Dendritic cell treated with granulocyte-macrophage colony-stimulating factor and Interleukin-4, amounts not matched to agents 40 ng/mL and 50 ng/mL, for 4 days (primary cell): ENCODE results near the gene LRRC9.
"Not testable (repeated sequence)": the region's sequence is repeated elsewhere in the genome, so short reads cannot be mapped to it uniquely, and the experiment has no call there.

Experiments
- H3K27ac Mint-ChIP-seq: one replicate; pipeline ENCODE4 v1.8.0; 2022; ENCODE audit warnings: mild to moderate bottlenecking, mixed read lengths
- H3K27me3 Mint-ChIP-seq: one replicate; pipeline ENCODE4 v1.8.0; 2022; ENCODE audit warnings: mild to moderate bottlenecking, mixed read lengths
- H3K36me3 Mint-ChIP-seq: one replicate; pipeline ENCODE4 v1.8.0; 2022; ENCODE audit warnings: low read depth, mixed read lengths
- H3K4me1 Mint-ChIP-seq: one replicate; pipeline ENCODE4 v1.8.0; 2022; ENCODE audit warnings: low read depth, mixed read lengths
- H3K4me3 Mint-ChIP-seq: one replicate; pipeline ENCODE4 v1.8.0; 2022; ENCODE audit warnings: mild to moderate bottlenecking, moderate library complexity, mixed read lengths
- H3K9me3 Mint-ChIP-seq: one replicate; pipeline ENCODE4 v1.8.0; 2022; ENCODE audit warnings: mixed read lengths
- intact Hi-C: fragments of 100-400 bp; cut with micrococcal nuclease; formaldehyde crosslinking; loops from one replicate; pipeline ENCODE4 v1.15.0; 2022

LRRC9 gene

DNA sequence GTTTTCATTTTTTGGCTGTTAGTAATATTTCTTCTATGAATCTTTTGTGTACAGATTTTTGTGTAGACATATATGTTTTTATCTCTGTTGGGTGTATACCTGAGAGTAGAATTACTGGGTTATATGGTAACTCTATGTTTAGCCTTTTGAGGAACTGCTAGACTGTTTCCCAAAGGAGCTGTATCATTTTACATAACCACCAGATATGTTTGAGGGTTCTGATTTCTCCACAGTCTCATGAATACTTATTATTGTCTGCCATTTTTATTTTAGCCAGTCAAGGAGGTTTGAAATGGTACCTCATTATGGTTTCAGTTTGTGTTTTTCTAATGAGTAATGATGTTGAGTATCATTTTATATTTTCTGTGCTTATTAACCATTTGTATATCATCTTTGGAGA is 173.7 kb downstream of the LRRC9 start:
- Mint-ChIP-seq H3K4me1 (peaks cover 32% of the 10 kb centered on the region), H3K4me3 (peak overlapping the region; percentile 90), H3K27me3 (no peaks in the 10 kb centered on the region), H3K36me3 (peaks cover 29% of the 10 kb centered on the region), H3K27ac (peak overlapping the region; percentile 86), H3K9me3 (no peaks in the 10 kb centered on the region)
- intact Hi-C loops: loop anchor here (2.0 to 10.0 kb wide), 2 partner anchors 63 to 499 kb away; no protein-coding TSS in a partner anchor

DNA sequence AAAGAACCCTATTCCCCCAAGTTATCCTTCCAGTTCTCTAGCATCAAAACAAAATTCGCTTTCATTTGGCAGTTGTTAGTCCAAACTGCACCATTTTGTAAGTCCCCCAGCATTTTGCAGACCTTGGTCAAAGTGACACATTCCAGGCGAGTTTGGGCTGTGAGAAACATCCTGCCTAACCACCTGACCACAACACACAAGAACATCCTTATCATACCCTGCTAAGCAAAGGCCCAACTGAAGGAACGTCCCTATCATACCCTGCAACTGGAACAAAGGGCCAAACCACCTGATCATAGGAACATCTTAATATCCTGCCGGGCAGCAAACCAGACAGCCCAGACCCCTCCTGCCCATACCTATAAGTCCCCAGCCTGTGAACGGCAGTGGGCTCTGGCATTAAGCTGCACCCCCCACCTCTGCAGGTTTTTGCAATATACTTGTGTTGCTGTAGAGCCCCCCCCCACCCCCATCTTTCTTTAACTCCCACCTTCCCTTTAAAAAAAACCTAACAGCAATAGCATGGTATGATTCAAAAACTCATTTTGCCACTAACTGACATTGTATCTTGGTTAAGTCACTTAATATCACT is 174.5 kb downstream of the LRRC9 start:
- H3K9me3 Mint-ChIP-seq: no peaks in the 10 kb centered on the region
- intact Hi-C loops: loop anchor here (10.0 kb wide), 1 partner anchor 500 kb away; no protein-coding TSS in a partner anchor
- H3K36me3 Mint-ChIP-seq: peaks cover 32% of the 10 kb centered on the region
- H3K27me3 Mint-ChIP-seq: no peaks in the 10 kb centered on the region
- peaks cover 32% of the 10 kb centered on the region for H3K4me1 Mint-ChIP-seq
- no peak overlapping the region for H3K4me3 Mint-ChIP-seq
- no peak overlapping the region for H3K27ac Mint-ChIP-seq

DNA sequence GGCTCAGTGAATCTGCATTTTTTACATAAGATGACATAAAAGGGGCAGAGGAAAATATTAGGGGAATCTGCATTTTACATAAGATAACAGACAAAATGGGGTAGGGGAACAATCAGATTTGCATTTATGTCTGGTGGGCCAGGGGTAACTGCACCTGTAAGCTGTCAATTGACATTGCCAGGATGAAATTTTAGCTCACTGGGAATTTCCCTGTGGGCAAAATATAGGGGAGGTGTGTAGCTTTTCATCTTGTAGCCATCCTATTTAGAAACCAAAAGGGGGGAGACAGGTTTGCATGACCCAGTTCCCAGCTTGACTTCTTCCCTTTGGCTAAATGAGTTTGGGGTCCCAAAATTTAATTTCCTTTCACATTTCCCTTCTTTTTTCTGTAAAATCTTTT is 175.3 kb downstream of the LRRC9 start:
- H3K27ac Mint-ChIP-seq: no peak overlapping the region
- H3K36me3 Mint-ChIP-seq: peaks cover 38% of the 10 kb centered on the region
- H3K4me1 Mint-ChIP-seq: peaks cover 32% of the 10 kb centered on the region
- H3K27me3 Mint-ChIP-seq: no peaks in the 10 kb centered on the region
- no peaks in the 10 kb centered on the region for H3K9me3 Mint-ChIP-seq
- intact Hi-C loops: loop anchor here (10.0 kb wide), 1 partner anchor 500 kb away; no protein-coding TSS in a partner anchor
- no peak overlapping the region for H3K4me3 Mint-ChIP-seq

DNA sequence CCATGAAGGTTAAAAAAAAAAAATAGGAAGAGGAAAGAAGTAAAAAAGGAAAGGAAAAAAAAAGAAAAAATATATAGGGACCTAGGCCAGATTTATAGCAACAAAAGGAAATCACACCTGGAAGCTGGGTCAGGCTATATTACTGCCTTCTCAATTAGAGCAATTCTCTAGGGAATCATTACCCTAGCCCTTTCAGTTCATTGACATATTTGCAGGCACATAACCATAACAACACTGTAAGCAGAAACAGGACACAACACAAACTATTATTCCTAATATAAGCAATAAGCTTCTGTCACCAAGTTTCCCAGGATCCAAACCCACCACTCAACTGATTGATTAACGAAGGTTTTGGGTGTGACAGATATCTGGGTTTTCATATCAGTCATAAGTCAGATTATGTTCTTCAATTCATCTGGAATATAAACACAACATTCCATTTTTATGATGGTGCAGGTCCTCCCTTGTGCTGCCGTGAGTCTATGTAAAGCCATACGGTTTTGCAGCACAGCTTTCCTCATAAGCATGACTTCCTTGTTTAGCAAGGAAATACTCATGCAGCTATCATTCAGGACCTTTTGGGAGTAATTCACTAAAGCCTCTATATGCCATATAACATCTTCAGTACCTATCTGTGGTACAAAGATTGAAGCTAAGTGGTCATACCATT is 176.0 kb downstream of the LRRC9 start:
- Mint-ChIP-seq H3K4me1 (peaks cover 36% of the 10 kb centered on the region), H3K27me3 (no peaks in the 10 kb centered on the region), H3K27ac (no peak overlapping the region), H3K4me3 (no peak overlapping the region), H3K36me3 (peaks cover 38% of the 10 kb centered on the region), H3K9me3 (no peaks in the 10 kb centered on the region)
- intact Hi-C loops: loop anchor here (10.0 kb wide), 1 partner anchor 501 kb away; no protein-coding TSS in a partner anchor

DNA sequence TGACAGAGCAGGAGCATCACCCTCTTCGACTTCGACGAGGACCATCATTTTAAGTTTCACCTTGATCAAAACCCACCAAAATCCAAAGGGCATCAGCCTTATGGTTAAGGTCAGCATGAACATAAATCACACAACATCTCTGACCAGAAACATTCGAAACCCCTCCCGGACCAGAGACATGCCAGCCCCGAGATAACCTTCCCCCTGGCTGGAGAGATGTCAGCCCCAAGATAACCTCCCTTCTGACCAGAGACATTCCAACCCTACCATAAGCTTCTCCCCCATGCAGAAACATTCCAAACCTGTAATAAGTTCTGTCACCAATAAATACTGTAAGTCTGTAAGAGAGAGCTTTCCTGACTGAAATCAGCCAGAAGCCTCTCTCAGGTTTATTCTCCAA is 178.0 kb downstream of the LRRC9 start:
- Mint-ChIP-seq H3K4me3 (no peak overlapping the region), H3K9me3 (no peaks in the 10 kb centered on the region), H3K27me3 (no peaks in the 10 kb centered on the region), H3K4me1 (peaks cover 39% of the 10 kb centered on the region), H3K36me3 (peaks cover 27% of the 10 kb centered on the region), H3K27ac (no peak overlapping the region)
- intact Hi-C loops: loop anchor here (10.0 kb wide), 1 partner anchor 503 kb away; no protein-coding TSS in a partner anchor

DNA sequence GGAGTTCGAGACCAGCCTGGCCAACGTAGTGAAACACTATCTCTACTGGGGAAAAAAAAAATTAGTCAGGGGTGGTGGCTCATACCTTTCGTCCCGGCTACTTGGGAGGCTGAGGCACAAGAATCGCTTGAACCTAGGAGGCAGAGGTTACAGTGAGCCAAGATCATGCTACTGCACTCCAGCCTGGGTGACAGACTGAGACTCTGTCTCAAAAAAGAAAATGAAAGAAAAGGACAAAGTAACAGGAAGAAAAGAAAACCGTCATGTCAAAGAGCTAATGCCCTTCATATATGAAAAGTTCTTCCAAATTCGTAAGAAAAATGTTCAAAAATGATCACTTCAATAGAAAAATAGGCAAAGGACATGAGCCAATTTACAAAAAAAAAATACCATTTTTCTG is 179.9 kb downstream of the LRRC9 start:
- H3K4me3 Mint-ChIP-seq, H3K27me3 Mint-ChIP-seq, H3K9me3 Mint-ChIP-seq, H3K27ac Mint-ChIP-seq: not testable (repeated sequence)
- Mint-ChIP-seq H3K36me3 (peaks cover 20% of the 10 kb centered on the region), H3K4me1 (peaks cover 30% of the 10 kb centered on the region)
- intact Hi-C loops: loop anchor here (10.0 kb wide), 1 partner anchor 505 kb away; no protein-coding TSS in a partner anchor

DNA sequence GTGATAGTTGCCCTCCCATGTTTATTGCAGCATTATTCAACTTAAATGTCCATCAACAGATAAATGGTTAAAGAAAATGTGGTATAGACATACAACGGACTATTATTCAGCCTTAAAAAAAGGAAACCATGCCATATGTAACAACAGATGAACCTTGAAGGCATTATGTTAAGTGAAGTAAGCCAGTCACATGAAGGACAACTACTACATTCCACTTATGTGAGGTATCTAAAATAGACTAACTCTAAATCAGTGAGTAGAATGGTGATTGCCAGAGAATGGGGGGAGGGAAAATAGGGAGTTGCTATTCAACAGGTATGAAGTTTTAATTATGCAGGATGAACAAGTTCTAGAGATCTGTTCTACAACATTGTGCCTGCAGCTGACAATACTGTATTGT is 181.8 kb downstream of the LRRC9 start:
- no peaks in the 10 kb centered on the region for H3K9me3 Mint-ChIP-seq
- intact Hi-C loops: no loop called here
- no peak overlapping the region for H3K4me3 Mint-ChIP-seq
- H3K36me3 Mint-ChIP-seq: peaks cover 20% of the 10 kb centered on the region
- peaks cover 31% of the 10 kb centered on the region for H3K4me1 Mint-ChIP-seq
- H3K27ac Mint-ChIP-seq: no peak overlapping the region
- no peaks in the 10 kb centered on the region for H3K27me3 Mint-ChIP-seq

DNA sequence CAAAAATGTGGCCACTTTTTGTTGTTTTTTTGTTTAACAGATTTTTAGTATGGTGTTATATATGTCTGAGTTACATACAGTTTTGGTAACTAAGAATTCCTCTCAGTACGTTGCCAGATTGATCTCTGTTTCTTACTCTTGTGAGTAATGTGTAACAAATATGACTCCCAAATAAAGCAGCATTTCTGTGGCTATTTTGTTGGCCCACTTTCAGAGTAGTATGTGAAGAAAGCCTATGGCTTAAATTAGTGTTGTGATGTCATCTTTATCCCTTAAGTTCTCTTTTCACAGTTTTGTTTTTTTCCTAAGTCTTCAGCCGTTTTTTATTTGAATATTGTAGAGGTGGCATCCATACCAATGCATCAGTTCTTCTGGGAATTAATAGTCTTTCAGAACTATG is 182.4 kb downstream of the LRRC9 start:
- H3K36me3 Mint-ChIP-seq: peaks cover 20% of the 10 kb centered on the region
- intact Hi-C loops: no loop called here

DNA sequence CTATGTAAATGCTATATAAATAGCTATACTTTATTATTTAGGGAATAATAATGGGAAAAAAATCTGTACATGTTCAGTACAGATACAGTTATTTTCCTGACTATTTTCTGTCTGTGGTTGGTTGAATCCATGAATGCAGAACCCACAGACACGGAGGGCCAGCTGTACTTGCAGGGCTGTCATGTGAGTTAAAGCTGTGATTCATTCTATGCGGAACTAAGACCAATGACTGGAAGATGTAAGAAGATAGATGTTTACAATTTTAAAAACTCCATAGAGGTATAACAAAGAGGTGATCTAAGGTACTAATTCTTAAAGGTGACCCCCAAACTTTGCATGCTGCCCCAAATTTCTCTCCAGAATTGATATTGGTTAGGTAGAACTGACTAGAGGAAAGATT is 186.4 kb downstream of the LRRC9 start:
- H3K27me3 Mint-ChIP-seq: no peaks in the 10 kb centered on the region
- H3K27ac Mint-ChIP-seq: peak overlapping the region; percentile 78
- H3K4me3 Mint-ChIP-seq: no peak overlapping the region
- H3K9me3 Mint-ChIP-seq: no peaks in the 10 kb centered on the region
- H3K4me1 Mint-ChIP-seq: peaks cover 25% of the 10 kb centered on the region
- intact Hi-C loops: no loop called here
- peaks cover 32% of the 10 kb centered on the region for H3K36me3 Mint-ChIP-seq

More for the DNA sequence above, 182.4 kb downstream of the LRRC9 start:
- Mint-ChIP-seq H3K4me3 (no peak overlapping the region), H3K9me3 (no peaks in the 10 kb centered on the region), H3K4me1 (peaks cover 31% of the 10 kb centered on the region), H3K27me3 (no peaks in the 10 kb centered on the region), H3K27ac (no peak overlapping the region)

DNA sequence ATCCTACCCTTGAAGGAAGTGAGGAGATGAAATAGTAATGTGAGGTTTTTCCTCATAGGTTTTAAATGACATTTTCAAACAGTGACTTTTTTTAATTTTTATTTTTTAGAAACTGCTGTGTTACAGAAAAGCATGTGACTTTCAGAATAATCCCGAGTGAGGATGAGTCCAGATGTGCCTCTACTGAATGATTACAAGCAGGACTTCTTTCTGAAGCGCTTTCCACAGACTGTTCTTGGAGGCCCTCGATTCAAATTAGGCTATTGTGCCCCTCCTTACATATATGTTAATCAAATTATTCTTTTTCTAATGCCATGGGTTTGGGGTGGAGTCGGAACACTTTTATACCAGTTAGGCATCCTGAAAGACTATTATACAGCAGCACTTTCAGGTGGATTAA is 187.5 kb downstream of the LRRC9 start:
- Mint-ChIP-seq H3K36me3 (peaks cover 32% of the 10 kb centered on the region), H3K27me3 (no peaks in the 10 kb centered on the region), H3K4me3 (no peak overlapping the region), H3K4me1 (peaks cover 20% of the 10 kb centered on the region), H3K9me3 (no peaks in the 10 kb centered on the region), H3K27ac (no peak overlapping the region)
- intact Hi-C loops: no loop called here

DNA sequence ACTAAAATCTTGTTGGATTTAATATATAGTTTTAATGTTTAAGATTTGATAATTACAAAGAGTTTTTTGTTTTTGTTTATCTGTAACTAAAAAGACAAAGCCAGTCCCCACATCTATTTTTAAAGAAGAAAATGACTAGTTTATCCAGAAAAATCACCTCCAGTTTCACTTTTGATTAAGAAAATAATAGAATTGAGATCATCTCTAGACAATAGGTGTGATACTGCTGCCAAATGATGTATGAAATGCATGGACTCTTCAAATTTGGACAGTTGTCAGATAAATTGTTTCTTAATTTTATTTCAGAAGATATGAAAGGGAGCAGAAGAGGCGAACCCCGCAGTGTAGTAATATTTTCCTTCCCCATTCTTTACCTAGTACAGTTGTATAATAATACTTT is 191.8 kb downstream of the LRRC9 start:
- Mint-ChIP-seq H3K36me3 (peaks cover 55% of the 10 kb centered on the region), H3K27ac (no peak overlapping the region), H3K4me3 (no peak overlapping the region), H3K27me3 (no peaks in the 10 kb centered on the region), H3K9me3 (no peaks in the 10 kb centered on the region), H3K4me1 (peaks cover 11% of the 10 kb centered on the region)
- intact Hi-C loops: no loop called here
